GM12878 (cell line): ENCODE data around the gene PRR3. TPM values are rescaled to one million over a fixed set of nuclear protein-coding genes. Genes with fewer than 3 reads are reported as not detected.

Source experiments
- ATAC-seq: fragments of 200-7000 bp; cut with Tn5 transposase; 3 replicates; pipeline ENCODE4 v1.9.1; 2020; ENCODE audit warnings: mild to moderate bottlenecking, moderate library complexity
- BruUV-seq: library from RNA; stranded (reverse); fragments of 400-500 nt; replicated peaks from 2 replicates; lab custom pipeline; 2021; lab: Mats Ljungman, UMichigan
- CTCF ChIA-PET: fragments of 300-600 bp; sonication (Branson Sonifier 250); formaldehyde crosslinking; extraction: SDS; loops from one replicate; lab custom pipeline; 2021; ENCODE audit warnings: inconsistent platforms; lab: Yijun Ruan, JAX
- POLR2A ChIA-PET: fragments of 350-600 bp; formaldehyde crosslinking; extraction: SDS; loops from one replicate; lab custom pipeline; 2021; ENCODE audit warnings: inconsistent platforms; lab: Charles Lee
- RAD21 ChIA-PET: fragments of 300-600 bp; sonication (Branson Sonifier 250); formaldehyde crosslinking; loops from one replicate; lab custom pipeline; 2023; ENCODE audit warnings: antibody characterized with exemption; ENCODE audit not compliant: unreplicated experiment; lab: Charles Lee
- SMC1A ChIA-PET: fragments of 300-600 bp; sonication (Branson Sonifier 250); formaldehyde crosslinking; loops from one replicate; lab custom pipeline; 2023; ENCODE audit not compliant: unreplicated experiment, uncharacterized antibody; lab: Charles Lee
- DNase-seq: peaks from one replicate; pipeline ENCODE4 v3.0.0-alpha.2; 2011; ENCODE audit warnings: low read depth, low spot score
- FAIRE-seq: peaks from 3 replicates; lab custom pipeline; 2011; peaks lifted over from hg19 to GRCh38; lab: Jason Lieb, UNC
- H2AFZ ChIP-seq: 2 replicates; pipeline ENCODE4 v1.6.0; 2011; ENCODE audit warnings: low read depth, low read length, control low read depth; ENCODE audit not compliant: control insufficient read depth
- H3K27ac ChIP-seq: 2 replicates; pipeline ENCODE4 v1.5.1; 2011; ENCODE audit warnings: control low read depth; ENCODE audit not compliant: control insufficient read depth, insufficient read depth
- H3K27me3 ChIP-seq, 2 experiments: replicated peaks in 1 of 2; 2 replicates each; pipeline versions ENCODE4 v1.6.0 to v1.6.1; 2011; ENCODE audit warnings: low read length in 1 of 2; ENCODE audit not compliant: control insufficient read depth in 2 of 2, insufficient read depth in 2 of 2
- H3K36me3 ChIP-seq, 2 experiments: 2 replicates each; pipeline ENCODE4 v1.5.1; 2011; ENCODE audit warnings: low read length in 1 of 2; ENCODE audit not compliant: control insufficient read depth in 2 of 2, insufficient read depth in 2 of 2
- H3K4me1 ChIP-seq: 2 replicates; pipeline ENCODE4 v1.6.1; 2011; ENCODE audit warnings: mild to moderate bottlenecking, low read length, moderate library complexity, mixed read lengths; ENCODE audit not compliant: control insufficient read depth, insufficient read depth
- H3K4me2 ChIP-seq: 2 replicates; pipeline ENCODE4 v1.6.0; 2011; ENCODE audit warnings: control low read depth; ENCODE audit not compliant: control insufficient read depth, insufficient read depth
- H3K4me3 ChIP-seq: fragments of 200-600 bp; sonication (generic); 2 replicates; pipeline ENCODE4 v1.5.1; 2016
- H3K79me2 ChIP-seq: 2 replicates; pipeline ENCODE4 v1.6.0; 2011; ENCODE audit warnings: low read length; ENCODE audit not compliant: control insufficient read depth, insufficient read depth
- H3K9ac ChIP-seq: 2 replicates; pipeline ENCODE4 v1.8.0; 2011; ENCODE audit warnings: low read length, control low read depth, mixed read lengths; ENCODE audit not compliant: control insufficient read depth, insufficient read depth
- H3K9me3 ChIP-seq: replicated peaks from 3 replicates; pipeline ENCODE4 v1.5.1; 2011; ENCODE audit warnings: mild to moderate bottlenecking, low read length; ENCODE audit not compliant: control insufficient read depth, insufficient read depth
- H4K20me1 ChIP-seq: 2 replicates; pipeline ENCODE4 v1.6.0; 2011; ENCODE audit not compliant: control insufficient read depth, insufficient read depth
- PML ChIP-seq: IDR thresholded peaks from 2 replicates; pipeline ENCODE4 v1.6.1; 2012; ENCODE audit warnings: low read length, inconsistent platforms
- POLR2A ChIP-seq: IDR thresholded peaks from 2 replicates; pipeline ENCODE4 v1.6.1; 2011; ENCODE audit warnings: low read depth, mild to moderate bottlenecking, low read length
- SMAD5 ChIP-seq: IDR thresholded peaks from 2 replicates; pipeline ENCODE4 v1.6.1; 2016; ENCODE audit warnings: antibody characterized with exemption, low read depth
- SMARCA5 ChIP-seq: fragments of 450-650 bp; IDR thresholded peaks from 2 replicates; pipeline ENCODE4 v1.6.1; 2017; ENCODE audit warnings: mild to moderate bottlenecking
- WGBS: methylation state at CpG from one replicate; pipeline ENCODE4 v1.1.6; 2016; ENCODE audit warnings: low lambda C conversion rate; ENCODE audit not compliant: insufficient replicate concordance, insufficient coverage; ENCODE audit errors: missing lambda C conversion rate; 5-methylcytosine and 5-hydroxymethylcytosine counted together
- in situ Hi-C: fragments of 300-500 bp; cut with MboI; formaldehyde crosslinking; loops from 9 replicates; pipeline ENCODE4 v1.14.3; 2018; ENCODE audit warnings: mixed read lengths
- intact Hi-C: fragments of 100-400 bp; cut with micrococcal nuclease; formaldehyde crosslinking; loops from one replicate; pipeline ENCODE4 v1.14.2; 2022; ENCODE audit not compliant: unreplicated experiment
- microRNA counts: library from miRNA; unstranded; fragments of <30 nt; microRNA quantifications from one replicate; lab custom pipeline; 2016
- microRNA-seq: library from miRNA; unstranded; fragments of <30 nt; microRNA quantifications from one replicate; pipeline ENCODE4, GENCODE V29; 2018
- polyA plus RNA-seq, 11 experiments: library from polyadenylated mRNA; depleted of rRNA in 4 of 11; unstranded in 6 of 11; stranded (reverse) in 5 of 11; fragments of >200 nt; fragmentation: Nextera tagmentation in 4 of 11; fragmentation: Illumina TruSeq in 1 of 11; extraction: Ambion mirVana in 4 of 11; extraction: Trizol in 1 of 11; gene quantifications; 1 replicate in 1 of 11; 2 replicates in 10 of 11; pipeline versions ENCODE4 v1.2.1 to v1.2.3, GENCODE V29; 2011 to 2016; ENCODE audit warnings: inconsistent platforms in 2 of 11, missing spikeins in 2 of 11, low read depth in 1 of 11
- small RNA-seq: library from RNA; depleted of rRNA; stranded (forward); fragments of <200 nt; gene quantifications from one replicate; pipeline ENCODE3, GENCODE V24; 2014
- total RNA-seq, 4 experiments: library from RNA; depleted of rRNA in 3 of 4; stranded (reverse); fragments of >200 nt in 3 of 4; fragmentation: Illumina TruSeq in 1 of 4; extraction: Trizol in 1 of 4; gene quantifications; 2 replicates each; pipeline versions ENCODE4 v1.2.1 to v1.2.3, GENCODE V29; 2013 to 2021
- TF ChIP-seq, protein P1 (sequence below): IDR thresholded peaks from 2 replicates; pipeline ENCODE4 v1.6.1; 2012; ENCODE audit warnings: low read length, inconsistent platforms

PRR3 gene
- total and polyA plus RNA-seq, 10 of the 15 experiments (the other 5 are each of a cell fraction or from before 2014, with no cell fraction given): 14.0 to 38.2 (median 20.5) TPM

- Histone ChIP-seq H3K79me2 (peaks cover 41% of the 10 kb centered on the region), H2AFZ (no peak overlapping the region), H3K4me1 (peaks cover 3% of the 10 kb centered on the region), H3K27me3 (no peaks in the 10 kb centered on the region), H3K4me2 (peak overlapping the region; percentile 39), H3K9me3 (no peaks in the 10 kb centered on the region; the same call in 2 of the 3 replicates), H3K4me3 (no peak overlapping the region), H3K27ac (no peak overlapping the region), H3K36me3 (peaks cover 1 to 48% of the 10 kb centered on the region in 2 experiments), H3K9ac (no peak overlapping the region), H4K20me1 (0 out of 2 replicates have a peak, but pooled peaks cover 8% of the 10 kb centered on the region)
- ChIA-PET RAD21 (interaction anchor here (0.9 to 2.2 kb wide), 5 partner anchors 42 to 131 kb away, joined by 3 to 7 read pairs (median 5); partner anchors contain the start of genes ABCF1 and MDC1), CTCF (interaction anchor here (0.6 to 4.2 kb wide), 18 partner anchors 8 to 474 kb away, joined by 3 to 41 read pairs (median 6); partner anchors contain the start of gene DHX16), POLR2A (interaction anchor here (0.6 to 2.0 kb wide), 13 partner anchors 10 to 533 kb away, joined by 3 to 11 read pairs (median 4); partner anchors contain the start of genes ABCF1, C6orf136, GNL1 and PRR3), SMC1A (interaction anchor here (0.8 to 3.5 kb wide), 15 partner anchors 8 to 475 kb away, joined by 3 to 19 read pairs (median 5); partner anchors contain the start of gene PRR3)
- ATAC-seq (no peak), FAIRE-seq (no peak), DNase-seq (no peak)
- TF ChIP-seq POLR2A: peak; percentile 63
- TF ChIP-seq SMARCA5: no peak
- peak; percentile 48; the same call in 1 of the 2 replicates for TF ChIP-seq PML
- TF ChIP-seq, protein P1, sequence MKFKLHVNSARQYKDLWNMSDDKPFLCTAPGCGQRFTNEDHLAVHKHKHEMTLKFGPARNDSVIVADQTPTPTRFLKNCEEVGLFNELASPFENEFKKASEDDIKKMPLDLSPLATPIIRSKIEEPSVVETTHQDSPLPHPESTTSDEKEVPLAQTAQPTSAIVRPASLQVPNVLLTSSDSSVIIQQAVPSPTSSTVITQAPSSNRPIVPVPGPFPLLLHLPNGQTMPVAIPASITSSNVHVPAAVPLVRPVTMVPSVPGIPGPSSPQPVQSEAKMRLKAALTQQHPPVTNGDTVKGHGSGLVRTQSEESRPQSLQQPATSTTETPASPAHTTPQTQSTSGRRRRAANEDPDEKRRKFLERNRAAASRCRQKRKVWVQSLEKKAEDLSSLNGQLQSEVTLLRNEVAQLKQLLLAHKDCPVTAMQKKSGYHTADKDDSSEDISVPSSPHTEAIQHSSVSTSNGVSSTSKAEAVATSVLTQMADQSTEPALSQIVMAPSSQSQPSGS: no peak
- peak; percentile 46; the same call in 1 of the 2 replicates for TF ChIP-seq SMAD5
- BruUV-seq: no TSS peak
- in situ Hi-C loops: no loop called here
- intact Hi-C loops: no loop called here
- 69% methylated on average over 6 of the region's 6 CpGs for WGBS
Measured at GRCh38 chr6:30612687-30613248, 55.7 kb downstream of the PRR3 start.

MicroRNAs within 50 kb of the gene (microRNA counts, 767-probe panel; counts per million panel counts)
- microRNA hsa-miR-877-5p (lab: Ali Mortazavi, UCI): 1,346 counts per million, percentile 48 among the panel's probes with 10 or more counts

Small RNA genes lying within 50 kb of the gene (microRNA-seq; reads per million reads assigned to microRNA genes)
- 117 reads per million, percentile 75 among the genes with 10 or more reads in this experiment for gene MIR877

Small RNA genes lying within 50 kb of the gene (small RNA-seq; reads per million reads assigned to genes)
- gene MIR877: 13.5 reads per million, percentile 96 among the genes with 10 or more reads in this experiment

Other genes with a start within 250 kb of the PRR3 start
Only the 7 nearest of the 16 such genes appear.
- gene HLA-E, start 67.8 kb upstream of the PRR3 start, total RNA-seq (2014; rRNA removed): 483 and 499 TPM in 2 replicates
- 262 and 265 TPM in 2 replicates for gene HLA-E, start 67.8 kb upstream of the PRR3 start, total RNA-seq (2014; rRNA removed; fragmentation: Illumina TruSeq; extraction: Trizol)
- gene HLA-E, start 67.8 kb upstream of the PRR3 start, total RNA-seq (2021): 390 and 409 TPM in 2 replicates
- gene HLA-E, start 67.8 kb upstream of the PRR3 start, polyA plus RNA-seq (2011; rRNA removed): 259 and 321 TPM in 2 replicates
- gene HLA-E, start 67.8 kb upstream of the PRR3 start, polyA plus RNA-seq (2014; fragmentation: Illumina TruSeq; extraction: Trizol): 157 and 256 TPM in 2 replicates
- 10 to 100 TPM; 35.1 to 62.3 TPM for gene HLA-E, start 67.8 kb upstream of the PRR3 start, polyA plus RNA-seq (2014; fragmentation: Nextera tagmentation; extraction: Ambion mirVana)
- 480 and 510 TPM in 2 replicates for gene HLA-E, start 67.8 kb upstream of the PRR3 start, polyA plus RNA-seq (2014; rRNA removed)
- 100 to 1,000 TPM; 251 to 272 TPM for gene HLA-E, start 67.8 kb upstream of the PRR3 start, polyA plus RNA-seq (2016; fragmentation: Nextera tagmentation; extraction: Ambion mirVana)
- gene GNL1, start 806 bp upstream of the PRR3 start, total RNA-seq (2014; rRNA removed): 45.4 and 50.2 TPM in 2 replicates
- gene GNL1, start 806 bp upstream of the PRR3 start, total RNA-seq (2014; rRNA removed; fragmentation: Illumina TruSeq; extraction: Trizol): 30.6 and 30.7 TPM in 2 replicates
- gene GNL1, start 806 bp upstream of the PRR3 start, total RNA-seq (2021): 59.3 and 61.2 TPM in 2 replicates
- gene GNL1, start 806 bp upstream of the PRR3 start, polyA plus RNA-seq (2011; rRNA removed): 45.1 and 51.4 TPM in 2 replicates
- gene GNL1, start 806 bp upstream of the PRR3 start, polyA plus RNA-seq (2014; fragmentation: Illumina TruSeq; extraction: Trizol): 38.7 and 40.2 TPM in 2 replicates
- 1 to 10 TPM in 1 of 2 experiments, under 1 TPM in 1; 0.18 to 1.4 TPM for gene GNL1, start 806 bp upstream of the PRR3 start, polyA plus RNA-seq (2014; fragmentation: Nextera tagmentation; extraction: Ambion mirVana)
- gene GNL1, start 806 bp upstream of the PRR3 start, polyA plus RNA-seq (2014; rRNA removed): 40.7 and 45.3 TPM in 2 replicates
- 10 to 100 TPM; 50.6 to 64.5 TPM for gene GNL1, start 806 bp upstream of the PRR3 start, polyA plus RNA-seq (2016; fragmentation: Nextera tagmentation; extraction: Ambion mirVana)
- gene ABCF1, start 14.1 kb downstream of the PRR3 start, total RNA-seq (2014; rRNA removed): 55.2 and 55.3 TPM in 2 replicates
- 57.4 and 63.4 TPM in 2 replicates for gene ABCF1, start 14.1 kb downstream of the PRR3 start, total RNA-seq (2014; rRNA removed; fragmentation: Illumina TruSeq; extraction: Trizol)
- 65.8 and 74.7 TPM in 2 replicates for gene ABCF1, start 14.1 kb downstream of the PRR3 start, total RNA-seq (2021)
- gene ABCF1, start 14.1 kb downstream of the PRR3 start, polyA plus RNA-seq (2011; rRNA removed): 21.8 and 34.6 TPM in 2 replicates
- gene ABCF1, start 14.1 kb downstream of the PRR3 start, polyA plus RNA-seq (2014; fragmentation: Illumina TruSeq; extraction: Trizol): 68.4 and 79.6 TPM in 2 replicates
- gene ABCF1, start 14.1 kb downstream of the PRR3 start, polyA plus RNA-seq (2014; fragmentation: Nextera tagmentation; extraction: Ambion mirVana): 10 to 100 TPM; 21.3 to 26.1 TPM
- gene ABCF1, start 14.1 kb downstream of the PRR3 start, polyA plus RNA-seq (2014; rRNA removed): 45.6 and 49.9 TPM in 2 replicates
- 10 to 100 TPM; 56.5 to 62.3 TPM for gene ABCF1, start 14.1 kb downstream of the PRR3 start, polyA plus RNA-seq (2016; fragmentation: Nextera tagmentation; extraction: Ambion mirVana)
- gene PPP1R10, start 59.9 kb downstream of the PRR3 start, total RNA-seq (2014; rRNA removed): 81.1 and 83.8 TPM in 2 replicates
- gene PPP1R10, start 59.9 kb downstream of the PRR3 start, total RNA-seq (2014; rRNA removed; fragmentation: Illumina TruSeq; extraction: Trizol): 42.7 and 42.9 TPM in 2 replicates
- gene PPP1R10, start 59.9 kb downstream of the PRR3 start, total RNA-seq (2021): 75.1 and 78.7 TPM in 2 replicates
- gene PPP1R10, start 59.9 kb downstream of the PRR3 start, polyA plus RNA-seq (2011; rRNA removed): 22.9 and 37.6 TPM in 2 replicates
- gene PPP1R10, start 59.9 kb downstream of the PRR3 start, polyA plus RNA-seq (2014; fragmentation: Illumina TruSeq; extraction: Trizol): 68.0 and 76.2 TPM in 2 replicates
- 10 to 100 TPM; 11.3 to 22.6 TPM for gene PPP1R10, start 59.9 kb downstream of the PRR3 start, polyA plus RNA-seq (2014; fragmentation: Nextera tagmentation; extraction: Ambion mirVana)
- gene PPP1R10, start 59.9 kb downstream of the PRR3 start, polyA plus RNA-seq (2014; rRNA removed): 36.7 and 37.9 TPM in 2 replicates
- gene PPP1R10, start 59.9 kb downstream of the PRR3 start, polyA plus RNA-seq (2016; fragmentation: Nextera tagmentation; extraction: Ambion mirVana): 10 to 100 TPM; 39.6 to 46.1 TPM
- 108 and 113 TPM in 2 replicates for gene MRPS18B, start 60.5 kb downstream of the PRR3 start, total RNA-seq (2014; rRNA removed)
- 112 and 121 TPM in 2 replicates for gene MRPS18B, start 60.5 kb downstream of the PRR3 start, total RNA-seq (2014; rRNA removed; fragmentation: Illumina TruSeq; extraction: Trizol)
- gene MRPS18B, start 60.5 kb downstream of the PRR3 start, total RNA-seq (2021): 80.9 and 87.7 TPM in 2 replicates
- 104 and 133 TPM in 2 replicates for gene MRPS18B, start 60.5 kb downstream of the PRR3 start, polyA plus RNA-seq (2011; rRNA removed)
- gene MRPS18B, start 60.5 kb downstream of the PRR3 start, polyA plus RNA-seq (2014; fragmentation: Illumina TruSeq; extraction: Trizol): 208 and 218 TPM in 2 replicates
- 100 to 1,000 TPM; 219 to 259 TPM for gene MRPS18B, start 60.5 kb downstream of the PRR3 start, polyA plus RNA-seq (2014; fragmentation: Nextera tagmentation; extraction: Ambion mirVana)
- 118 and 166 TPM in 2 replicates for gene MRPS18B, start 60.5 kb downstream of the PRR3 start, polyA plus RNA-seq (2014; rRNA removed)
- gene MRPS18B, start 60.5 kb downstream of the PRR3 start, polyA plus RNA-seq (2016; fragmentation: Nextera tagmentation; extraction: Ambion mirVana): 100 to 1,000 TPM; 132 to 147 TPM
- 4.5 and 4.7 TPM in 2 replicates for gene ATAT1, start 69.6 kb downstream of the PRR3 start, total RNA-seq (2014; rRNA removed)
- 2.5 and 2.9 TPM in 2 replicates for gene ATAT1, start 69.6 kb downstream of the PRR3 start, total RNA-seq (2014; rRNA removed; fragmentation: Illumina TruSeq; extraction: Trizol)
- gene ATAT1, start 69.6 kb downstream of the PRR3 start, total RNA-seq (2021): 7.1 and 9.0 TPM in 2 replicates
- gene ATAT1, start 69.6 kb downstream of the PRR3 start, polyA plus RNA-seq (2011; rRNA removed): 3.6 and 4.8 TPM in 2 replicates
- gene ATAT1, start 69.6 kb downstream of the PRR3 start, polyA plus RNA-seq (2014; fragmentation: Illumina TruSeq; extraction: Trizol): 6.8 and 10.2 TPM in 2 replicates
- gene ATAT1, start 69.6 kb downstream of the PRR3 start, polyA plus RNA-seq (2014; fragmentation: Nextera tagmentation; extraction: Ambion mirVana): 1 to 10 TPM; 1.1 to 1.7 TPM
- 12.7 and 13.1 TPM in 2 replicates for gene ATAT1, start 69.6 kb downstream of the PRR3 start, polyA plus RNA-seq (2014; rRNA removed)
- 10 to 100 TPM; 12.2 to 14.2 TPM for gene ATAT1, start 69.6 kb downstream of the PRR3 start, polyA plus RNA-seq (2016; fragmentation: Nextera tagmentation; extraction: Ambion mirVana)
- 11.4 and 13.5 TPM in 2 replicates for gene C6orf136, start 89.8 kb downstream of the PRR3 start, total RNA-seq (2014; rRNA removed)
- gene C6orf136, start 89.8 kb downstream of the PRR3 start, total RNA-seq (2014; rRNA removed; fragmentation: Illumina TruSeq; extraction: Trizol): 5.2 and 7.0 TPM in 2 replicates
- gene C6orf136, start 89.8 kb downstream of the PRR3 start, total RNA-seq (2021): 24.1 and 27.5 TPM in 2 replicates
- gene C6orf136, start 89.8 kb downstream of the PRR3 start, polyA plus RNA-seq (2011; rRNA removed): 5.2 and 11.0 TPM in 2 replicates
- gene C6orf136, start 89.8 kb downstream of the PRR3 start, polyA plus RNA-seq (2014; fragmentation: Illumina TruSeq; extraction: Trizol): 14.5 and 18.1 TPM in 2 replicates
- 10 to 100 TPM in 1 of 2 experiments, 1 to 10 TPM in 1; 10.0 to 14.6 TPM for gene C6orf136, start 89.8 kb downstream of the PRR3 start, polyA plus RNA-seq (2014; fragmentation: Nextera tagmentation; extraction: Ambion mirVana)
- gene C6orf136, start 89.8 kb downstream of the PRR3 start, polyA plus RNA-seq (2014; rRNA removed): 21.1 and 23.7 TPM in 2 replicates
- gene C6orf136, start 89.8 kb downstream of the PRR3 start, polyA plus RNA-seq (2016; fragmentation: Nextera tagmentation; extraction: Ambion mirVana): 10 to 100 TPM; 15.3 to 15.7 TPM